ENCODE results near the gene NACC1.

GRCh38 chr19:13189600-13189999 lies 71.5 kb downstream of the NACC1 start:
- TF ChIP-seq RAD21 (IDR thresholded peaks at IDR 0.05 in 1 of 2, conservative IDR thresholded peaks at IDR 0.05 in 1 of 2; ENCODE audit: low read depth in 2 of 2, low read length in 2 of 2) (no peak), EP300 (IDR thresholded peaks at IDR 0.05; ENCODE audit: borderline replicate concordance in 1 of 2, low read depth in 2 of 2, low read length in 2 of 2) (no peak), CTCF (IDR thresholded peaks at IDR 0.05; ENCODE audit: control extremely low read depth in 1 of 3, insufficient read depth in 1 of 3, low read depth in 1 of 3, low read length in 3 of 3) (no peak), POLR2A (IDR thresholded peaks at IDR 0.05; ENCODE audit: control extremely low read depth in 1 of 2, low read depth in 2 of 2, low read length in 2 of 2) (no peak), JUN (IDR thresholded peaks at IDR 0.05; ENCODE audit: low read depth, low read length) (no peak)

Data from H1 (cell line).